Hematopoietic multipotent progenitor cell treated with erythropoietin and hydrocortisone succinate and interleukin-3 and kit ligand, for 8 days (in vitro differentiated cells): ENCODE measurements around the gene OTUB1.
A peak's percentile ranks its signal among the peaks of the same experiment; 100 is the strongest.
"Not testable (repeated sequence)": the region's sequence is repeated elsewhere in the genome, so short reads cannot be mapped to it uniquely, and the experiment has no call there.

Experiments
- DNase-seq: peaks from one replicate; pipeline ENCODE4 v3.0.0-alpha.2; 2015

OTUB1 gene, protein sequence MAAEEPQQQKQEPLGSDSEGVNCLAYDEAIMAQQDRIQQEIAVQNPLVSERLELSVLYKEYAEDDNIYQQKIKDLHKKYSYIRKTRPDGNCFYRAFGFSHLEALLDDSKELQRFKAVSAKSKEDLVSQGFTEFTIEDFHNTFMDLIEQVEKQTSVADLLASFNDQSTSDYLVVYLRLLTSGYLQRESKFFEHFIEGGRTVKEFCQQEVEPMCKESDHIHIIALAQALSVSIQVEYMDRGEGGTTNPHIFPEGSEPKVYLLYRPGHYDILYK

DNA sequence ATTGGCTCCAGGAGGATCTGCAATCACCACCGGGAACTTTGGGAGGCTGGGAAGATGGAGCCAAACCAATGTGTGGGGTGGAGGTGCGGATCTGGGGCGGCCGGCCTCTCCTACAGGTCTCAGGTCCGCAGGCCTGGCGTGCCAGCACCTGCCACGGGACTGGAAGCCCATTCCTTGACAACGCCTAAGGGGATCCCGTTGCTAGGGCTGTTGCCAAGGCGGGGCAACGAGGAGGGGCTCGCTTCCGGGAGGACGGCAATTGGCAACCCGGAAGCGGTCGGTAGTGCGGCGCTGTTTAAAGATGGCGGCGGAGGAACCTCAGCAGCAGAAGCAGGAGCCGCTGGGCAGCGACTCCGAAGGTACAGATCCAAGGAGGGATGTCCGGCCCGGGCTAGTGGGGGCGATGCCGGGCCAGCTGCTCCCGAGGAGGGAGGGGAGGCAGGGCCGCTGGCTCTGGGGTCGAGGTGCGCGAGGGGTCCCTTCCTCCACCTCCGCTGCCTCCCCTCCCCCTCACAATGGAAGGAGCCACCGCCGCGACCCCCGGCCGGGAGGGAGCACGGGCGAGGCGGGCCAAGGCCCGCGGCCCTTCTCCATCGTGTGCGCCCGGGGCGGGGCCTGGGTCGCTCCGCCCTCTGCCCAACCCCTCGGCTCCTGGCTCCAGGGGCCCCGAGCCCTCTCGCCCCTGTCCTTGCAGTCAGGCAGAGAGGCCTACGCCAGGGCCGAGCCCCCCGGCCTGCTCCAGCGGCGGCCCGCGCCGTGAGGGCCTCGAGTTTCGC, at the start of gene OTUB1:
Gene OTUB1 (plus strand): TSS at position 283 of the 776 bp plus-strand sequence. CDS start 19 bp downstream, at position 302.
- peak; percentile 90 for DNase-seq

DNA sequence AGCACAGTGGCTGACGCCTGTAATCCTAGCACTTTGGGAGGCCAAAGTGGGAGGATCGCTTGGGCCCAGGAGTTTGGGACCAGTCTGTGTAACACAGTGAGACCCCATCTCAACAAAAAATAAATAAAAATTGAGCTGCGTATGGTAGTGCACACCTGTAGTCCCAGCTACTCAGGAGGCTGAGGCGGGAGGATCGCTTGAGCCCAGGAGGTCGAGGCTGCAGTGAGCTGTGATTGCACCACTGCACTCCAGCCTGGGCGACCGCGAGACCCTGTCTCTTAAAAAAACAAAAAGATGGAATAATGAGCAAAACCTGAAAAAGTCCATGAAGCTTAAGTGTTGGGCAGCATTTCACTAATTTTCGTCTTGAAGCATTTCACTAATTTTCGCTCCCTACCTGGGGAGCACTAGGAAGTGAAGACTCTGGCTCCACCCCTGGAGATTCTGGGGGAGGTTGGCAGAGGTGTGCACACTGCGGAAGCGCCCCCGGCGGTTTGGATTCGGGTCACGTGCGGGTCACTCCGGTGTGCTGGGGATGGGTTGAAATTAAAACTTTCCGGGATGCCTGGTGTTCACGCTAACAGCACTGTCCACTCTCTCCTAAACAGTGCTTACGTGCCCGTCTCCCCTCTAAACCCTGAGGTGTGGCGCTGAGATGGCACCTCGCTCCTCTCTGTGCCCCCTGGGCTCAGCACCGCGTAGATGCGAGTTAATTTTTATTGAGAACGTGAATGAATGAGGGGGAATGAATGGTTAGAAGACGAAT, 48.3 kb upstream of the OTUB1 start:
- DNase-seq, result peak; percentile 67

DNA sequence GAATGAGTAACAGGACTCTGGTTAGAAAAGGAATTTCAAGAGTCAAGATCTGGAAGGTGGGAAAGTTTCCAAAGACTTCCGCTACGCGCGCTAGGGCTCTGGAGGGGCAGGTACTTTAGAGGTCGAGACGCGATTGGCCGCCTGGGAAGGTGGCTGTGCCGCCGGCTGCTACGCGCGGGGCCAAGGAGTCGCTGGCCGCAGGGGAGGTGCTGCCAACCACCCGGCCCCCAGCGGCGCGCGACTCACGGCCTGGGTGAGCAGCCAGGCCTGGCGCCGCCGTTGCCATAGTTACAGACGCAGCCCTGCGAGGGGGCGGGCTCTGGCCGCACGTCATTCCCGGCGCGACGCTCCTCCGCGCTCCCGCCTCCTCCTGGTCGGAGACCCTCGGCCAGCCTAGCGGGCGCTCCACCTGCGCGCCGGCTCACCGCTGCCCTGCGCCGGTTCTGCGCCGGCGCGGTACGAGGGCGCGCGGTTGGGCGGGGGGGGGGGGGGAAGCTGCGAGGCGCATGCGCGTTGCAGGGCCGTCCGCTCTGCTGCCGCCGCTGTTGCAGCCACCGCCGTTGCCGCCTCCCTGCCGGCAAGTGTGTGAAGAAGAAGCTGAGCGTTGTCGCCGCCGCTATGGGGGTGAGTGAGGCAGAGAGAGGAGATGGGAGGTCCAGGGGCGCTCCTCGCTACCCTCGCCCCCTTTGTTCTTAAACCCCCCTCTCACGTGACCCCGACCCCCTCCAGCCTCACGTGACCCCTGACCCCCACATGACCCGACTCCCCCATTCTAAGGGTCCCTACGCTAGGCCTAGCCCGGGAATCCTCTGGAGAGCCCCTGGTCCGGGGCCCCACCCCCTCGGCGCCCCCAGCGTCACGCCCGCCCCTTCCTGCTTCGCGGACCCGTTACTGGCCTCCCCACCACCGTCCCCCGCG, 47.5 kb upstream of the OTUB1 start, which contains the start of gene NAA40:
Gene NAA40 (plus strand): TSS at position 524 of the 918 bp plus-strand sequence. CDS start 95 bp downstream, at position 619.
- DNase-seq, result peak; percentile 96

GRCh38 chr11:63939397-63939891, 46.8 kb upstream of the OTUB1 start:
- DNase-seq, result no peak

- DNase-seq, result no peak
Measured at GRCh38 chr11:63940786-63941185, 45.5 kb upstream of the OTUB1 start.

DNA sequence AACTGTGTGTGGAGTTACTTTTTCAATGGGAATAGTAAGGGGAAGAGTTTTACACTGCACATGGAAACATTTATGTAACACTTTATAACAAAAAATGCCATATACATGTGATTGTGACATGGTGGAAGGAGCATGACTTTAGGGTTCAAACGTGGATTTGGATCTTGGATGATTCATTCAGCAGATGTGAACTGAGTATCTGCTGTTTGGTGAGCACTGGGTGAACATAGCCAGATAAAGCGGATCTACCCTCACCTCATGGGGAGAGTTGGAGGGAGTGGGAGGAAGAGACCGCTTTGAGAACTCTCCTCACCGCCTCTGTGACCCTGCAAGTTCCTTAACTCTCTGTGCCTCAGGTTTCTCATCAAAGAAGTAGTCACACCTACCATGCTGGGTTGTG, 44.3 kb upstream of the OTUB1 start:
- no peak for DNase-seq

DNA sequence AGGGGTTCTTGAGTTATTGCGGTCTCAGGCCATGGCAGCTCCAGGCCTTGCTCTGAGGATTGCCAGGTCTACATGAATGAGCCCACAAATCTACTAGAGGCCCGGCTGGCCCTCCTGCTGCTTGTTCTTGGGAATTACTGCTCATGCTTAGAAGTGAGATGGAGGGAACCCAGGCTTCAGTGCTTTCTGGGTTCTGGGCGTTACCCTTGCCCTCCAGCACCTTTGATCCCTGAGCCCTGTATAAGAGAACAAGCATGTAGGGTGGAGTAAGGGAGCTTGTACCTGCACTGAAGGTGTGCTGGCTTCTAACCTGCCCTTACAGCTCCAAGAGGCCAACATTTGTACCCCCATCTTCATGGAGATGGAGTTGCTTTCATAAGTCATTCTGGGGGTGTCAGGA, 43.4 kb upstream of the OTUB1 start:
- no peak for DNase-seq

DNA sequence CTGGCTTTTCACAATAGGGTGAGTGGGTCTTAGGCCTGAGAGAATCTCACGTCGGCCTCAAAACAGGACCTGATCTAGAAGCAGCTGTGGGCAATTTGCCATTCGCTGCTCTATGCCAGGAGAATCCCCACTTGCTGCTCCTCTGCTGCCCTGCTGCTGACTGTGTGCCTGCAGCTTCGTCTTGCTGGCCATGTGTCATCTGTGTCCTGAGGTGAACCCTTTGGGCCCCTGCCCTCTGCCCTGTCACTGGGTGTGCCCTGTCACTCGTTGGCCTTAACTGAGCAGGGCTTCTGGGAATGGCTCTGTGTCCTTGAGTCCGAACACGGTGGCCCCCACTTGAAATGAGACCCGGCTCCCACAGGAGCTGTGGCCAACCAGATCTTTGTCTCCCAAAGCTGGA, 41.3 kb upstream of the OTUB1 start:
- DNase-seq, result peak; percentile 59

DNA sequence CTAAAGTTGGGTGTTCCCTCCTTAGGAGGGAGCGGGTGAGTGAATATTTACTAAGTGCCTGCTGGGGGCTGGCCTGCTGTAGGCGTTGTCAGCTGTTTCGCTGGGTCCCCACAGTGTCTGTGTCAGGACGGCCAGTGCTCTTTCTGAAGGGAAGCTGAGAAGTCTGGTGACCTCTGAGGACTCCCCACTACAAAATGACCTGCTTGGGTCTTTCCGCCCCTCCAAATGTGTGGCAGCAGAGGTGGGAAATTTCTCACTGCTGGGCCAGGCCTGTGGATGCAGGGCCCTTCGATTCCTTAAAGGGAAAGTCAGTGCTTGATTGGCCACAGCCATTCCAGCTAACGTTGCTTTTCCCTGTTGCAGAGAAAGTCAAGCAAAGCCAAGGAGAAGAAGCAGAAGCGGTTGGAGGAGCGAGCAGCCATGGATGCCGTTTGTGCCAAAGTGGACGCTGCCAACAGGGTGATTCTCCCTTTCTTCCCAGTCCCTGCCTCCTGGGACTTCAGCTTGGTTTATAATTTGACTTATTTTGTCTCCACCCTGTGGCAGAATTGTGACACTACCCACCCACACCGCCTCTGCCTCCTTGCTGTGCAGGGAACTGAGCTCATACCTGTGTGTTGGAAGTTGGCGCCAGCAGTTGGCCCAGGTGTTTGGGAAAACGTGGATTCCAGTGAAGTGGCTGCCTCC, 40.6 kb upstream of the OTUB1 start:
- peak; percentile 68 for DNase-seq

DNA sequence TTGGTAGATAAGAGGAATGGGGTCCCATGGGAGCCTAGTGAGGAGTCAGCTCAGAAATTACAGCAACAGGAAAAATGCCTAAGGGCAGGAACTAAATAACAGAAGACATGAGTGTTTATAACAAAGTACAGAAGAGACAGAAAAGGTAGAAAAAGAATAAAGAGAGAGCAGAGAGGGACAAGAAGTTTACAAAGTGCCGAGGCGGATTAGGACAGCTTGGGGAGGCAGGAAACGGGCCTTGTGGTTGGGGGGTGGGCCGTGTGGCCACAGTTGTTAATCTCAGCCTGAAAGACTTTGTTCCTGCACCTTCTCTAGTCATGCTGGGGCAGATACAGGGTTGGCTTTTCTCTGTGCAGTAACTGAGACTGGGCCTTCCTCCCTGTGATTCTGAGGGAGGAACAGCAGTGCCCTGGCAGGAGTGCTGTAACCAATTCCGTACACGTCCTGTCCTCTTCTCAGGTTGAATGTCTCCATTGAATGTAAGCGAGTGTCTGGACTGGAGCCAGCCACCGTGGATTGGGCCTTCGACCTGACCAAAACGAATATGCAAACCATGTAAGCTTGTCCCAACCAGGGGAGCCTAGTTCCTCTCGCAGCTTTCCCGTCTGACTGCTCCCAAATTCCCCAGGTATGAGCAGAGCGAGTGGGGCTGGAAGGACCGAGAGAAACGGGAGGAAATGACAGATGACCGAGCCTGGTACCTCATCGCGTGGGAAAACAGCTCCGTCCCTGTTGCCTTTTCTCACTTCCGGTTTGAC, 34.3 kb upstream of the OTUB1 start:
- peak; percentile 46 for DNase-seq

GRCh38 chr11:63952570-63952969, 33.7 kb upstream of the OTUB1 start:
- DNase-seq, result no peak

- peak; percentile 79 for DNase-seq
Measured at GRCh38 chr11:63958008-63958407, 28.2 kb upstream of the OTUB1 start.

DNA sequence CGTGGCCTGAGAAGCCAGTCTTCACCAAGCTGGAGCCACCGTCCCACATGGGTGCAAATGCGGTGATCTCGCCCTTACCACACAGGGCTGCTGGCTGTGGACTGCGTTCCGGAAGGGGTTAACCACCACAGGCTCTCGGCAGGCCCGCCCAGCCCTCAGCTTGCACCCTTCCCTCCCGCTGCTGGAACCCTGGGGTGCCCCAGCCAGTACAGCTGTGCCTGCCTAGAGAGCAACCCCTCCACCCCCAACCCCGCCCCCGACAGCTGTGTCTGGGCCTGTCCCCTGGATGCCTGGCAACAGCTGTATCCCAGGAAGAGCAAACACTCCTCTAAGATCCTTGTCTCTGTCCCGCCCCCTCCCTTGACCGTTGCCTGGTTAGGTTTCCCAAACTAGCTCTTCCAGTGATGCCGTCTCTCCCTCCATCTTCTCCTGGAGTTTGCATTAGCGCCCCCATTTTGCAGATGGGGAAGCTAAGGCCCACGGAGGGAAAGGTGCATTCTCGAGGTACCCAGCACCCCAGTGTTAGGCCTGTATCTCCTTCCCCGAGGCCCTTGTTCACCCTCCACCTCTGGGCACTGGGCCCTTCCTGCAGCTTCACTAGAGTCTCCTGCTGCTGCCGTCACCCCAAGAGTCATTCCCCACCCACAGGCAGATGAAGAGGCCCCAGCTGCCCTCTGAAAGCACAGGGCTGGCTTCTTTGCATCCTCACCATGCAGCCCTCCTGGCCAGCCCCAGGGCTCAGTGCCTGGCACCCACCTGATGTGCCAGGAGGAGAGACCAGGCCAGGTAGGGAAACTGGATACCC, 24.4 kb upstream of the OTUB1 start:
- DNase-seq, result no peak

DNA sequence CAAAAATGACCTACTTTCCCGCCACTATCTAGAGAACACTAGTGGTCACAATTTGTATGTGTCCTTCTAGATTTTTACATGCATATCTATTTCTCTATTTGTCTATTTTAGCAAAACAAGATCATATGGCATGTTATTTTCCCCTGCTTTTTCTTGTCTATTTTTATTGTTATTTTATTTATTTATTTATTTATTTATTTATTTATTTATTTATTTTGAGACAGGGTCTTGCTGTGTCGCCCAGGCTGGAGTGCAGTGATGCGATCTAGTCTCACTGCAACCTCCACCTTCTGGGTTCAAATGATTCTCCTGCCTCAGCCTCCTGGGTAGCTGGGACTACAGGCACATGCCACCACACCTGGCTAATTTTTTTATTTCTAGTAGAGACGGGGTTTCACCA, 22.3 kb upstream of the OTUB1 start:
- not testable (repeated sequence) for DNase-seq

- no peak for DNase-seq
Measured at GRCh38 chr11:63966444-63966843, 19.8 kb upstream of the OTUB1 start.

GRCh38 chr11:63969461-63969860, 16.8 kb upstream of the OTUB1 start:
- peak; percentile 77 for DNase-seq

DNA sequence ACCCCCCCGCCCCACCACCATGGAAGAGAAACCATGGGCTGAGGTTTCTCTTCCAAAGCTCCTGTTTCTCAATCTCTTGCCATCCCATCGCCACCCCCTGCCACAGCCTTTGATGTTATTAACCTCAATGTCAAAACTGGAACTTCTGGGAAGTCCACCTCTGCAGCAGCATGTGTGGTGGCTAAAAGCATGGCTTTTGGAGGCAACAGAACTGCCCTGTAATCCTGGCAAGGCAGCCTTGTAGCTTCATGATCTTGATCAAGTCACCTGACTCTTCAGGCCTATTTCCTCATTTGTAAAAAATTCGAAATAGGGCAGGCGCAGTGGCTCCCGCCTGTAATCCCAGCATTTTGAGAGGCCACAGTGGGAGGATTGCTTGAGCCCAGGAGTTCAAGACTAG, 15.3 kb upstream of the OTUB1 start:
- no peak for DNase-seq

DNA sequence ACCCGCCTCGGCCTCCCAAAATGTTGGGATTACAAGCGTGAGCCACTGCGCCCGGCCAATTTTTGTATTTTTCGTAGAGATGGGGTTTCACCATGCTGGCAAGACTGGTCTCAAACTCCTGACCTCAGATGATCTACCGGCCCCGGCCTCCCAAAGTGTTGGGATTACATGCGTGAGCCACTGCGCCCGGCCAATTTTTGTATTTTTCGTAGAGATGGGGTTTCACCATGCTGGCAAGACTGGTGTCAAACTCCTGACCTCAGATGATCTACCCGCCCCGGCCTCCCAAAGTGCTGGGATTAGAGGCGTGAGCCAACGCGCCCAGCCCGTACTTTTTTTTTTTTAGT, 12.4 kb upstream of the OTUB1 start:
- DNase-seq, result not testable (repeated sequence)

- peak; percentile 100 for DNase-seq
Measured at GRCh38 chr11:63974259-63975143, 11.7 kb upstream of the OTUB1 start, which contains the start of gene COX8A. COX8A (plus strand) TSS chr11:63974620; CDS start chr11:63974681, 61 bp downstream.
